SH-SY5Y (cell line): ENCODE measurements around the gene HABP2.

ENCODE experiments used
- GATA2 ChIP-seq: IDR thresholded peaks from 2 replicates; pipeline ENCODE4 v1.6.1; 2011; ENCODE audit warnings: mild to moderate bottlenecking, low read depth, low read length
- GATA3 ChIP-seq: IDR thresholded peaks from 2 replicates; pipeline ENCODE4 v1.6.1; 2011; ENCODE audit warnings: low read depth, mild to moderate bottlenecking, low read length, moderate library complexity

- no peak for TF ChIP-seq GATA2
- no peak for TF ChIP-seq GATA3
These were observed 50.4 kb downstream of the HABP2 start for GRCh38 chr10:113603057-113603777.
